HG03135 (cell line): Measurements from ENCODE around the gene MPP3.
"Not testable (repeated sequence)": the region's sequence is repeated elsewhere in the genome, so short reads cannot be mapped to it uniquely, and the experiment has no call there.

Source experiments
- ATAC-seq: cut with Tn5 transposase; IDR thresholded peaks from one replicate; pipeline ENCODE4 v1.9.1; 2021; ENCODE audit warnings: mild to moderate bottlenecking, moderate library complexity; ENCODE audit not compliant: unreplicated experiment

MPP3 gene, protein sequence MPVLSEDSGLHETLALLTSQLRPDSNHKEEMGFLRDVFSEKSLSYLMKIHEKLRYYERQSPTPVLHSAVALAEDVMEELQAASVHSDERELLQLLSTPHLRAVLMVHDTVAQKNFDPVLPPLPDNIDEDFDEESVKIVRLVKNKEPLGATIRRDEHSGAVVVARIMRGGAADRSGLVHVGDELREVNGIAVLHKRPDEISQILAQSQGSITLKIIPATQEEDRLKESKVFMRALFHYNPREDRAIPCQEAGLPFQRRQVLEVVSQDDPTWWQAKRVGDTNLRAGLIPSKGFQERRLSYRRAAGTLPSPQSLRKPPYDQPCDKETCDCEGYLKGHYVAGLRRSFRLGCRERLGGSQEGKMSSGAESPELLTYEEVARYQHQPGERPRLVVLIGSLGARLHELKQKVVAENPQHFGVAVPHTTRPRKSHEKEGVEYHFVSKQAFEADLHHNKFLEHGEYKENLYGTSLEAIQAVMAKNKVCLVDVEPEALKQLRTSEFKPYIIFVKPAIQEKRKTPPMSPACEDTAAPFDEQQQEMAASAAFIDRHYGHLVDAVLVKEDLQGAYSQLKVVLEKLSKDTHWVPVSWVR

DNA sequence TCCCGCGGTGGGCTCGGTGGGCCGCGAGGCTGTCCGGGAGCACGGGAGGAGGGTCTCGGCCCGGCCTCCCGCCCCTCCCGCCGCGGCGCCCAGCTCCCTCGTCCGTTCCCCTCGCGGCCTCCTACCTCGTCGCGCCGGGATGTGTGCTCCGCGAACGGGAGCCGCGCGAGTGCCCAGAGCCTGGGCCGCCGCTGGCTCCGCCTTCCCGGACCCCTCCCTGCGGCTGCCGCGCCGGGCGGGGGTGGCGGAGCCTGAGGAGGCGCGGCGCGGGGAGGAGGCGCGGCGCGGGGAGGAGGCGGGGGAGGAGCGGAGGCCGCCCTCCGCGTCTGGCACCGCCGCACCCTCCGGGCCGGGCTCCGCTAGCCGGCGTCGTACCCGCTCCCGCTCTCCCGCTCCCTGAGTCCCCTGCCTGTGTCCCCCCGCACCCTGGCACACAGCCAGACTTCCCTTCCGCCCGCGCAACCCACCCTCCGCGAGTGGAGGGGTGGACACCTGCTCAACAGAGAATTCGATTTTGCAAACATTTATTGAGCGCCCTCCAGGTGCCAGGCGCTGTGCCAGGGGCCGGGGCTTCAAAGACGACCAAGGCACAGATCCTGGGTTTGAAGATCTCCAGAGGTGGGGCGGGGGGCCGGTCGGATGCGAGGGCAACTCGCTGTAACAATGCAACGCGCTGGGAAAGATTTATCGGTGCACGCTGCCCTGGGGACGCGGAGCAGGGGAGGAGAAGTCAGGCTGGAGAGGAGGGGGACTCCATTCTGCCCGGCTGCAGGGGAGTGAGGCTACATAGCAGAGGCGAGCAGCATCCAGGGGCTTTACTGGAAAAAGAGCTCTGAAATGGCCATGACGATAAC, at the start of gene MPP3:
MPP3 (minus strand) TSS at position 171 of the 854 bp plus-strand sequence. CDS start 1,240 bp downstream, outside the sequence.
- ATAC-seq = no peak

DNA sequence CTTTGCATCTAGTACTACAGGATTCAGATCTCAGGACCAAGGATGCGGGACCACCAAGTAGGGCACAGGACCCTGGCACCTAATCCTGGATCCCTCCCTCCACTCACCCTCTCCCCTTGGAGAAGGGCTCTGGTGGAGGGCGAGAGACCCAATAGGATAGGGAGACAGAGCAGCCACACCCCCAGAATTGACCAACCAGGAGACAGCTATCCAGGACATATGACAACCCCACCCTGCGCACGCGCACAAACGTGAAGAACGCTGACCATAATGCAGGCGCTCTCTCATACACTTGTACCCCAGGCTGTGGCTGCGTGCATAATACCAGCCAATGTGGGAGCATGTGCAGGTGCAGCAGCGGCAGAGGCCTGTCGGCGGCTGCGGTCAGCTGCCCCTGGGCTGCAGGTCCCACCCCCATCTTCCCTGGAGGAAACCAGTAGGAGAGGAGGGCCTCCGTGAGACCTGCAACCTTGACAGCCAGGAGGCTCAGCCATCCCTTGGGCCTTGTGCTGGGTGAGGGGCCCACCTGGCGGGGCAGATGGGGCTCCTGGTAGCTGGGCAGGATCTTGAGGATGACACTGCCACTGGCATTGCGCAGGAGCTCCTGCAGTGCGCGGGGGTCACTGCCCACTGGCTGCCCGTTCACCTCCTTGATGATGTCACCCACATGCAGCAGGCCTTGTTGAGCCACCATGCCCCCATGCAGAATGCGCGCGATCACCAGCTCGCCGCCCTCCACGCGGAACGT, 49.0 kb upstream of the MPP3 start:
- no peak for ATAC-seq

DNA sequence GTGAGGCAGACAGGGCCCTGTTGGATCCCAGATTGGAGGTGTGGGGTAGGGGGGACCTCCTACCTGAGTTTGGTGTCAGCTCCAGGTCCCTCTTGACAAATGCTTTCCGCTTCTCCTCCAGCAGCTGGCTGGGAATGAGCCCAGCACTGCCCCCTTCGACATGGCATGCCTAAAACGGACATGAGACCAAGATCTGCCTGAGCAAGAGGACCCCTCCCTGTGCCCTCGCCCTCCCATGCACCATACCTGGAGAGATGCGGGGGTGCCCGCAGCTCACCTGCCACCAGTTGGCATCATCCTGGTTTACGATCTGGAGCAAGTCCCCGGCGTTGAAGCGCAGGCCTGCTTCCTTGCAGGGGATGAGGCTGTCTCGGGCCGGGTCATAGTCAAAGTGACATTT, 48.2 kb upstream of the MPP3 start:
- no peak for ATAC-seq

DNA sequence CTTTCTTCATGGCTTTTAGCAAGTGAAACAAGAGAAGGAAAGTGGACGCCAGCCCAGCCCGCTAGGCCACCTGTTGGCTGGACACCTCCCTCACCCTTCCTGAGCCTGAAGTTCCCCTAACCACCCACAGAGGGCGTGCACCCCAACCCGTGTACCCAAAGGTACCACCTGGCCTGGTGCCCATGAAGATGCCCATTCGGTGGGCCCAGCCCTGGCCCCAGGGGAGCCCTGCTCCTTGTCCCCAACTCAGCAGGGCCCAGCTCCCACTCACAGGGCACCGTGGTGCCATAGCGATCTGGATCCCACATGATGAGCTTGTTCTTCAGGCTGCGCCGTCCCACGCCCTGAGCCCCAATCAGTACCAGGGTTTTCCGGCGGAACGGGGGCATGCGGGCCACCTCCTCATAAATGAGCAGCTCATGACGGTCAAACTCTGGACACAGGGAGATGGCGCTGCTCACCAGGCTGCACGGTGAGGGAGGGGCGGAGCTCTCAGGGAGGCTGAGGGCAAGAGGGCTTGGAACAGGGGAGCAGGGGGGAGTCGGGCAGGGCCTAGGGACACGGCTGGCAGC, 47.6 kb upstream of the MPP3 start:
- ATAC-seq = no peak

DNA sequence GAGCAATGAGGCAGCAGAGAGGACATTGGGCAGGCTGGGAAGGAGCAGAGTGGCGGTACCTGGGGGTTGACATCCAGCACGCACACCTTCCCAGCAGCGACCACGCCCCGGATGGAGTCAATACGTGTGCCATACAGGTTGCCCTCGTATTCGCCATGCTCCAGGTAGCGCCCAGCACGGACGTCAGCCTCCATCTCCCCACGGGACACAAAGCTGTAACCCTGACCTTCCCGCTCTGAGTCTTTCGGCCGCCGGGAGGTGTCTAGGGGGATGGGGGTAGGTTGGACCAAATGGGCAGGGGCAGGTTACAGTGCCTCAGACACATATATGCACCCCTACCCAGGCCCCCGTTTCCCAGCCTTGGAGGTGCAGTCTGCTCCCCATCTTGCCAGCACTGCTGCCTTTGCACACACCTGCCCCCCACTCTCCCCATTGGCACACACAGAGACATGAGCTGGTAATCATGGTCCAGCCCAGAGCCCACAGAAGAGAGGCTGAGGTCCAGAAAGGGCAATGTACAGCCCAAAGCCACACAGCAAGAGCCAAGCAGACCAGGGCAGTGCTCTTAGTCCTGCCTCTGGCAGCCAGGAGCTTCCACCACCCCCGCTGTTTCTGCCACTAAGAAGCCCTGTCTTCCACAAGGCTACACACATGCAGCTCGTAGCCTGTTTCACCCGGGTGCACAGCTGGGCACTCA, 46.9 kb upstream of the MPP3 start:
- no peak for ATAC-seq

DNA sequence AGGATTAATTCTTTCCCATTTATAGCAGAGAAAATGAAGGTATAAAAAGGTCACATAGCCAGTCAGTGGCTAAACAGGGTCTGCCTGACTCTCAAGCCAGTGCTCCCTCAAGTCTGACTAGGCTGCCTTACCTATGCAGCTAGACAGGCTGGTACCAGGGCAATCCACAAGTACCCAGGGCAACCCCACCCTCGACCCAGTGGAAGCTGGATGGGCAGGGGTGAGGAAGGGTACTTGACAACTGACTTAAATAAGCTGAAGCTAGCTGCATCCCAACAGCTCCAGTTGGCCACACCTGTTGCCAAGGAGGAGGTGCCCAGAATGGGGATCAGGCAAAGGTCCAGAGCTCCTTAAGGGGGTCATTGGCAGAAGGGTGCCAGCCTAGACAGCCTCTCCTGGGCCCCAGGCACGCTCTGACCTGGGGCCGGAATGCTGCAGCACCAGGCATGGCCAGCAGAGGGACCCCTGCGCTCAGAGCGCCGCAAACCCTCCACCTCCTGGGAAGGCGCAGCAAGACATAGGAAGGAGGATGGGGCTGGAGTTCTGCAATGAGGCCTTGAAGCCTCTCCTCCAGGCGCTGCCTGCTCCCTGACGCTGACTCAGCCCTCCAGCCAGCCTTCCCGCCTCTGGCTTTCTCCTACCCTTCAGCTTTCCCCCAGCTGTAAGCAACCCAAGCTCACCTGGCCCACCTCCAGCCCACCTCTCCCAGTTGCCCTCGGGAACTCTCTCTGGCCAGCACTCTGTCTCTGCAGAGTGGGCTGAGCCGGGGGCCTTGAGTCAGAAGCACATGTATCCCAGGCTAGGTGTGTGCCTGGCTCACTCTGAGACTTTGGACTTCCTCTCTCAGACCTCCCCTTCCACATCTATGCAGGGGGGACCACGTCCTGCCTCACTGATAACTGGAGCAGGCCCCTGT, 45.6 kb upstream of the MPP3 start:
- no peak for ATAC-seq

DNA sequence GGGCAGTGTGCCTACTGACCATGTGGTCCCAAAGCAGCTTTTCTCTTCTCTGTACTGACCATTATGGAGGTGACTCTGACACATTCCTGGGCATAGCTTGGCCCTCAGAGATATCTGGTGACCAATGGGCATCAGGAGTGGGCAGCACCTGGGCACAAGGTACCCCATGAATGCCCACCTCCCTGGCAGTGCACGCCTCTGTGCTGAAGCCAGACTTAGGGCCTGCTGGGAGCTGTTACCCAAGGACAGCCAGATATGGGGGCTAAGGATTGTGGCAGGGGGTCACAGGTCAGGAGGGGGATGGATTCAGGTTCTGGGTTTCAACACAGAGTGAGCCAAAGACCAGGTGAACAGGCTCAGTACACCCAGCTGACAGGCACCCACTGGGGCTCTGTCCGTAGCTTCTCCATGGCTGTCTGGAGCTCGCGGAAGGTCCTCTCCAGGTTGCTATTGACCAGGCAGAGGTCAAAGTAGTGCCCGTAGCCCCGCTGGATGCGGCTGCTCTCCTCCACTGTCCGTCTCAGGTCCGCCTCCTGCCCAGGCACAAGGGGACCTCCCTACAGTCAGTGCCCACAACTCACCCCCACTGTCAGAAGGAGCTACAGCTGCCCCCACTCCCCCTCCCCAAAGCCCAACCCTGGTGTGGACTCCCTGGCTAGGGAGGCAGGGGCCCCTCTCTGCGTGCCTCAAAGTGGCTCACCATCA, 44.7 kb upstream of the MPP3 start:
- ATAC-seq = no peak

DNA sequence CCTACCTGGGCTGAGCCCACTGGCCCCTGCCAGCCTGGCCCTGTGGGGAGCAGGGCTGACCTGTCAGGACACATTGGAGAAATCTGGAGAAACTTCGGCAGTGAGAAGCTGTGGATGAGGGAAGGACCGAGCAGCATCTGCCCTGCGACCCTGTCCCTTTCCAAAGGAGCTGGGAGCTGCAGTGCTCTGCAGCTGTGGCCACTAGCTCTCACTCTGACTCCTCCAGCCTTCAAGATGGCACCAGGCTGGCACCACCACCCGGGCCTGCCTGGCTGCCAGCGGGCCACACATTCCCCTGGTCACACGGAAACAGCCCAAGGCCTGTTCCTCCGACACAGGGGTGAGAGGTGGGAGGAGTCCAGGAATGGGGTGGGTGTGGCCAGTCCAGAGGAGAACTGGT, 44.1 kb upstream of the MPP3 start:
- ATAC-seq = no peak

DNA sequence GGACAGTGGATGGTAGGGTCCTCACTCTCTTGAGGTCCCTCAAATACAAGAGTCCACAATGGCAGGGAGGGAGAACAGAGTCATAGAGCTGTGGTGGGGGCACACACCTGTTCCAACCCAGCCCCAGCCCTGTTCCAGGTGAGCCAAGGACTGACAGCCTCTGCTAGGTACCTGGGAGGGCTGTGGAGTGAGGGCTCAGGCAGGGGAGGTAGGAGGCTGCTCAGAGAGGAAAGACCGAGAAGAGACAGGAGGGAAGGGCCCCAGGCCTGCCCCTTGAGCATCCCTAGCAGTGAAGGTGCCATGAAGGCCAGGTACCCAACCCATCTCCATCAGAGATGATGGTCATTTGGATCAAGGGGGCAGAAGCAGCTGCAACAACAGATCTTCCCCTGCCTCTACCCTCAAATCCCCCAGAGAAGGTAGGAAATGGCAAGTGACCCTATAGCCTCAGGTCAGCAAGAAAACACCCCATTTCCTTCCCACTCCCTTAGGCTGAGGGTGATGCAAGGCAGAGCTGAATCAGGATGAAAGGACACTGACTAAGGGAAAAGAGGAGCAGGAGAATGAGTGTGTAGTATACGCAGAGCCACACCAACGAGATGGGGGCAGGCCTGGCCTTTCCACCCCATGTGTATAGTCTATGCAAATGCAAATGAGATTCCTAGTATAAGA, 42.7 kb upstream of the MPP3 start:
- no peak for ATAC-seq

DNA sequence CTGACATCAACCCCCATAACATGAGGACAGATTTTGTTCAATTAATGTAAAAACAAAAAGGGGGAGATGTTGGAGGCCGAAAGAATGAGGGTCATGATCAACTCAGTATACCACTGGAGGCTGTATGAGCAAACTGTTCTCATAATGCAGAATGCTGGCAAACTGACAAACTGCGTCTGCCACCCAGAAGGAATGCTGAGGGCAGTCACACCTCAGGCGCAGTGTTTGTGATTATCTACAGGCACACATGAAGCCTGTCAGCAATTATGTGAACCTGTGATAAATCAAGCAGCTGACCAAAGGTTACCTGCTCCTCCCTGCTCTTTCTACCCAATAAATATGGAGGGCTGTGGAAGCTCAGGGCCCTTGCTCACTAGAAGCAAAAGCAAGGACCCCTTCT, 41.3 kb upstream of the MPP3 start:
- ATAC-seq = no peak

DNA sequence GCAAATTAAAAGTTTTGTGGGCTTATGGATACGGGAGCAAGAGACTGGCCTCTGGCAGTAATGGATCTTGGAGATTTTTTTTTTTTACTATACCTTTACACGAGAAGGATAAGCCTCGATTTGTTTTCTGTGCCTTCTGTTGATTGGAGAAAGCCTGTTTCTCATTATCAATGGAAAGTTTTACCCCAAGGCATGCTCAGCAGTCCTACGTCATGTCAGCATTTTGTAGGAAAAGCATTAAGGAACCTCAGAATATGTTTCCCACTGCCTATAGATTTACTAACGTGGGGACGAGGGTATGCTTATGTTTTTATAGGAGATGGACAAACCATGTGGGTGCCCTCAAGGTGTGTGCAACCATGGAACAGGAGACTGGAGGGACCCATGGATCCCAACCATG, 40.9 kb upstream of the MPP3 start:
- no peak for ATAC-seq

DNA sequence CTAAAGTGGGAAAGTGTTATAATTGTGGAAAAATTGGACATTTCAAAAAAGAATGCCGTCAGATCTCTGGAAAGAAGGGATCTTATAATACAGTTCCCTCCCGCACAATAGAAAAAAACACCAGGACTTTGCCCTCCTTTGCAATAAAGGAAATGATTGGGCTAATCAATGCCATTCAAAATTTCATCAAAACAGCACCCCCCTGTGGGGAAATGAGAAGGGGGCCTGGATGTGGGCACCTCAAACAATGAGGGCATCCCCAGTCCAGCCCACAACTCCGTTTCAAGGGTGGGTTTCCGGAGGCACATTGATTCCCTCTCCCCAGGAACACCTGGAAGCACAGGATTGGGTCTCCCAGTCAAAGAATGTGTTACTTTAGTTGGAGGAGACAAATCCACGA, 40.1 kb upstream of the MPP3 start:
- no peak for ATAC-seq

DNA sequence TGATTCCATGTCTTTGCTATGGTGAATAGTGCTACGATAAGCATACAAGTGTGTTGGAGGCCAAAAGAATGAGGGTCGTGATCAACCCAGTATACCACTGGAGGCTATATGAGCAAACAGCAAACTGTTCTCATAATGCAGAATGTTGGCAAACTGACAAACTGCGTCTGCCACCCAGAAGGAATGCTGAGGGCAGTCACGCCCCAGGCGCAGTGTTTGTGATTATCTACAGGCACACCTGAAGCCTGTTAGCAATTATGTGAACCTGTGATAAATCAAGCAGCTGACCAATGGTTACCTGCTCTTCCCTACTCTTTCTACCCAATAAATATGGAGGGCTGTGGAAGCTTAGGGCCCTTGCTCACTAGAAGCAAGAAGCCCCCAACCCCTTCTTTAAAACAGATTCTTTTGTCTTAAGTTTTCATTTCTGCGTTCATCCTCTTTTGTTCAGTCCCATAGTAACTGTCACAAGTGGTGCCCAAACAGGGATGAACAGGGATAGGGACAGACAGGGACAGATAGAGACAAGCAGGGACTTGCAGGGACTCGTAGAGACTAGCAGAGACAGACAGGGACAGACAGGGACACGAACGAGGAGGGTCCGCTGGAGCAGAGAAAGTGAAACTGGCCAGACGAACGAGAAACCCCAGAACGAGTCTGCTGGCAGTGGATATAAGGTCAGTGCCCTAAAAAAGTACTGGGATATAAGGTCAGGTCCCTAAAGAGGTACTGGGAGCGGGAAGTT, 39.2 kb upstream of the MPP3 start:
- no peak for ATAC-seq

DNA sequence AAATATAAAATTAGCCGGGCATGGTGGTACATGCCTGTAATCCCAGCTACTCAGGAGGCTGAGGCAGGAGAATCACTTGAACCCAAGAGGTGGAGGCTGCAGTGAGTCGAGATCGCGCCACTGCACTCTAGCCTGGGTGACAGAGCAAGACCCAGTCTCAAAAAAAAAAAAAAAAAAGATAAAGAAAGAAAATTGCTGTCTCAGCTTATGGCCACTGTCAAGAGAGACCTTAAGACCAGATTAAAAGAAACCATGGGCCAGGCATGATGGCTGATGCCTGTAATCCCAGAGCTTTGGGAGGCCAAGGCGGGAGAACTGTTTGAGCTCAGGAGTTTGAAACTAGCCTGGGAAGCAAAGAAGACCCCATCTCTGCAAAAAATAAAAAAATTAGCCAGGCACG, 36.1 kb upstream of the MPP3 start:
- not testable (repeated sequence) for ATAC-seq

DNA sequence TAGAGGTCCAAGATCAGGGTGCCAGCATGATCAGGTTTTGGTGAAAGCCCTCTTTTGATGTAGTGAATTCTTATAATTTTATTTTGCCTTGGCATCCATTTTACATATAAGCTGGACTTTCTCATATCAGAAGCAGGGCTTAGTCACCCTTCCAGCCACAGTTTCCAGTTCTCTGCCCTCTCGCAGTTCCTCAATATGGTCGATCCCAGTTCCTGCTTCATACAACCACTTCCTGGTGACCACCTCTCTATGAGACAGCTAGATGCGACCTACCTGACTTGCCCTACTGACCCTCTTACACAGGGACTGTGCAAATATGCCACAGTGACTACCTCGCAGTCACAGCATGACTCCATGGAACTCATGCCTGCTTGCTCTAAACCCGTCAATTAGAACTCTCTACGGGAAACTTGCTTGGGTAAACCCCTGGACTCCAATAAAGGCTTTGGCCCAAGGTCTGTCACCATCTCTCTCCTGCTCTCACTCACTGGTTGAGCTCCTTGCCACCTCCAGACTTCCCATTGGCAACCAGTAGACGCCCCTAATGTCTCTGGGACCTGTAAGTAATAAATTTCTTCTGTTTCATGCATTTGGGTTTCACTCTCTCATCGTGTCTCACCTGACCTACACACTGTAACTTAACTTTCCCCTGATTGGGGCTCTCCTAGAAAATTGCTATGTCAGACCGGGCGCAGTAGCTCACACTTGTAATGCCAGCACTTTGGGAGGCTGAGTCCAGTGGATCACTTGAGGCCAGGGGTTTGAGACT, 35.5 kb upstream of the MPP3 start:
- no peak for ATAC-seq

DNA sequence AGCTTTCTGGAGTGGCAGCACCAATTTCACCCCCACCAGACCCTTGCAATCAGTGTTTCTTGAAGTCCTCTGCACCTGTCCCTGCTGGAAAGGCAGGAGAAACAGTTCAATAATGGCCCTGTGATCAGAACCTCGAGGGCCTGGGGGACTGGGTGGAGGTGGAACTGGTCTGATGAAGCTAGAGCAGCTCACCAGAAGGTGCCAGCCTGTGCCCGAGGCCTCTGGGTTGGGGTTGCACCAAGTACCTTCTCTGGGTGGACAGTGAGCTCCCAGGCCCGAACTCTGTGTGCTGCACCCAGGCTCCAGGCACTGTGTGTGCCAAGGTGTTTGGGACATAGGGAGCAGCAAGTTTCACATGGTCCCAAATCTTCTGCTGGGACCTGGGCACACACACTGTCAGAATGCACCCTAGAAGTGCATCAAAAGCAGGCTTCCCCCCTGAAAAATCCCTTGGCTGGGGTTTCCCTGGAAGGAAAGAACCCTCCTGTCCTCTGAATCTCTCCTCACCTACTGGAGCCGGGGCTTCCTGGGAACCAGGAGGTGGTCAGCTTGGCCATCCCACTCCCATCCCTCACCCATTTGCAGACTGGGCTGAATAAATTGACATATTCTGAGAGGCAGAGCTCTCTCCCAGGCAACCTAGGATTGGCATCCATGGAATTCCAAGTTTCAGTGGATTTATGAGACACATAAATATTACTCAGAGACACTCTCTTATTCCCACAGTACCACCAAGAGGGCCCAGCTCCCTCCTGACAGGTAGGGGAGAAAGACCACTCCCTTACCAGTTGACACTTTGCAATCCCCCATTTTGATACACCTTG, 31.4 kb upstream of the MPP3 start:
- ATAC-seq = no peak
